Measurements from ENCODE around the gene ITGA11.

ITGA11 gene

DNA sequence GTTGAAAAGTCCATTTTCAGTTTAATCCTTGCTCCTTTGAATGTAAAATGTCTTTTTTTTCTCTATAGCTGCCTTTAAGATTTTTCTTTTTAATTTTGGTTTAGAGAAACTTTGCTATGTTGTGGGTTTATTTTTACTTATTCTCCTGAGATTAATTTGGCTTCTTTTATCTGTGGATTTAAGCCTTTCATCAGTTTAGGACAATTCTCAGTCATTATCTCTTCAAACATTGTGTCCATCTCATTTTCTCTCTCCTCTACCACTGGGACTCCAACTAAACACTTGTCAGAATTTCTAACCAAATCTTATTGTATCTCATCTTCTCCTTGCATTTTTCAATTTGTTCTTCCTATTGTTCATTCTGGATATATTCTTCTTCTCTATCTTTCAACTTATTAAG is 12.4 kb upstream of the ITGA11 start:
- no peak for DNase-seq

DNA sequence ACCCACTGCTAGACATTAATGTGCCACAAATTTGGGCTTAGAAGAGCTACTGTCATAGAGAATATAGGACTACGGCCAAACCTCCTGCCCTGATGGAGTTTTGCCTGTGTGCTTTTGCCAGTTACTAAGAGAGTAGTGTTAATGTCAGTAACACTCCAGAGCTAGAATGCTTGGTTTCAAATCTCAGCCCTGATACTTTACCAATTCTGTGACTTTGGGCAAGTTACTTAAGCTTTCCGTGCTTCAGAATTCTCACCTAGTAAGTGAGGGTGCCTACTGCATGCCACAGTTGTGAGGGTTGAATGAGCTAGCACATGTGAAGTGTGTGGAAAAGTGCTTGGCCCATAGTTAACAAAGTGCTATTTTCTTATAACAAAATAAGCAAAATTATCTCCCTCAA is 10.9 kb upstream of the ITGA11 start:
- no peak for DNase-seq

DNA sequence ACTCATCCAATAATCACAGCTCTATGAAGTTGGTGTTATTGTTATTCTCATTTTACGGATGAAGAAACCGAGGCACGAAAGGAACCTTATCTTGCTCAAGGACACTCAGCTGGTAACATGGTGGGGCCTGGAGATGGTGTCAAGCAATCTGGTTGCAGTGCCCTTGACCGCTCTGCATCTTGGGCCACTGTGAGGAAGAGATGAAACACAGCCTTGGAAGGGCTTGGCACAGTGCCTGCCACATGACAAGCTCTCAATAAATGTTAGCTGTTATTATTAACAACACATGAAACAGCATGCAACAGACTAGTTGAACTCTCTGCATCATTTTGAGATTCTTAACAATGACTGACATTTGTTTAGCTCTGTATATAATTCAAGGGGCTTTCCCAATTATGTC is 10.1 kb upstream of the ITGA11 start:
- DNase-seq: no peak

DNA sequence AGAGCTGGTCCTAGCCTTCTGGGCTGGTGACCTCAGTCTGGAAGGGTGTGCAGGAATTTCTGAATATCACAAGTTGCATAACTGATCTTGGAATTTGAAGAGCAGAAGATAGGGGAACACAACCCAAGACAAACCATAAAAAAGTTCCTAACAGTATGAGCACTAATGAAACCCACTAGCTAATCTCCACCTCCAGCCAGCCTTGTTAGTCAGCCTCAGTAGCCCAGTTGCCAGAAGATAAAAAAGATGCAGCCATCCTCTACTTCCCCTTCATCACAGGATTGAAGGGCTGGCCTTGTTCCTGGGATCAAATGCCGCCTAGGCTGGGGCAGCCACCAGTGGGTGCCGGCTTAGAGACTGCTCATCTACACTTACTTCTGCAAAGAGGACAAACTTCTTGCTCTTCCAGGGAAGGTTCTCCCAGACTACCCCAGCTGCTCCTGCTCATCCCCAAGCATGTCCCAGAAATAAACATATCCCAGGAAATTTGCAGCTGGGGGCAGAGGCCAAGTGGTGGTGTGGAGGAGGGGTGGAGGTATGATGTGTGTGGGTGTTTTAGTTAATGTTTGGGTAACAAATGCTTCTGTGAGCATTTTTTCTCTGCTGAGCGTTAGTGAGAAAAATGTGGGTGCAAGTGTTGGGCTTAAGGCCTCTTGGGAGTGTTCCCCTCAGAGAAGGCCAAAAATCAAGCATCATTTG is 9.2 kb upstream of the ITGA11 start:
- no peak for DNase-seq

DNA sequence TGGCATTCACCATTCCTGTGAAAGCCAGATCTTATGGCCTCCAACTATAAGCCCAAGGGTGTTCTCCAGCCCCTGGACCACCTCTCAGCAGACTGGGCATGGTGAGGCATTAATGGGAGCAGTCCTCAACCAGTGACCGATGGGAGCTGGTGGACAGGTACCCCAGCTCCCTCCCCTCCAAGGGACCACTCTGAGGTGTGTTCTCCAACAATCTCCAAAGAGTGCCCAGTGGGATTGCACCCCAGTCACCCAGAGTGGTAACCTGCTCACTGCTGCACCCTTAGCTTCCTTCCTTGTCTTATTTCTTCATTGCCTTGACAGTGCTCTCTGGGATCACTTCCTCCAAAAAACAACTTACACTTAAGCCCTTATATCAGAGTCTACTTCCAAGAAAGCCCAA is 8.2 kb upstream of the ITGA11 start:
- DNase-seq: no peak

DNA sequence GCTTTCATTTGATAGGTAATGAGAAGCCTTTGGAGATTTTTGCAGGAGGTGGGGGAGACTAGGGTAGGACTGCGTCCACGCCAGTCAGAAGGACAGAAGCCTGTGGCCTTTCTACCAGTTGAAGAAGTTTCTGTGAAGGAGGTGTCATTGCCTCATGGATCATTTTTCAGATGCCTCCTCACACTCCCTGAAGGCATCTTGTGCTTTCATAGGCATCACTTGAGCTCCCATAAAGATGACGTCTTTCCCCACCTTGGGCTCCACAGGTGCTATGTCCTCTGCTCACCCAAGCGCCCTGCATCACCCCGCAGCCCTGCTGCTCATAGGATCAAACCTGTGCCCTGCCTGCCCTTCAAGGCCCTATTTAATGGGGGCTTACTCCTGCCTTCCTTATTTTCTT is 7.5 kb upstream of the ITGA11 start:
- no peak for DNase-seq

DNA sequence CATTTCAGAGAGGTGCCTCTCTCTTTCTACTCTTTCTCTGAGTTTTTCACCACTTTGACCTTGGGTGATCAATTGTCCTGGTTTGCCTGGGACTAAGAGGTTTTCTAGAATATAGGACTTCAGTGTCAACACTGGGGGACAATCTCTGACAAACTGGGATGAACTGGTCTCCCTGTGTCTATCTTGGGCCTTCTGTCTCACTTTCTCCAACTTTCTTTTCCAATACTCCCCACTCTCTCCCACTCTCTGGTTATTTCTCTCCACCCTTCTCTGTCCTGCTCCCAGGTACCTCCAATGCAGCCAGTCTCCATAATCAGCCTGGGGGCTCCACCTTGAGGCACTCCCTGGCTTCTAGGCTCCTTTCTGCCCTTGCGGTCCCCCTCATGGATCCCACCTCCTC is 4.7 kb upstream of the ITGA11 start:
- DNase-seq: no peak

DNA sequence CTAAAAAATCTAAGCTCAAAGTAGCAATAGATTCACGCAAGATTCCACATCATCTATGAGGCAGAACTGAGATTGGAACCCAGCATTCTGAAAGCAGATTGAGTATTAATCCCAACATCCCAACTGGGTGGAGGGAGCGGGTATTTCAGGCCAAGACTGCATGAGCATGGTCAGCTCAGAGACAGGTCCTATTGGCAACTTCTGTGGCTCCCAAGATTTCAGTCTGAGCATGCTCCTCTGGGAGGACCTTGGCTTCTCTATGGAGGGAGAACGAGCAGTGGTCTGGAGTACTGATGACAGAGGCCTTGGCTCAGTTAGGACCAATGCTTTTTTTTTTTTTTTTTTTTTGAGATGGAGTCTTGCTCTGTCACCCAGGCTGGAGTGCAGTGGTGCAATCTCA is 4.0 kb upstream of the ITGA11 start:
- DNase-seq: no peak

DNA sequence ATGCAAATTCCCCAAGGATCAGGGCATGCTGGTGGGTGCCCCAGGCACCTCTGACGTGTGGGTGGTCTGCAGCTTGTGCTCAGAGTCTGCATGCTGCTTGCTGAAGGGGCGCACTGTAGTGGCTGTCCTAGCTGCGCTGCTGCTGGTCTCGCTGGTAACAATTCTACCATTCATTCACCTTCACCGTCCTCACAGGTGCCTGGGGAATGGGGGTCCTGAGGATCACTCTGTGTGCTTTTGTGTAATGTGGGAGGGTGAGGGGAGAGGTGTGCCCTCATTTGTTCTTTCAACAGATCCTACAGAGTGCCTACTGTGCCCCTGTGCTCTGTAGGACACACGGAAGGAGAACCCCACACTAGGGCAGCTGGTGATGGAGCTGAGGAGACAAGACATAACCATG is 2.1 kb upstream of the ITGA11 start:
- DNase-seq: no peak

DNA sequence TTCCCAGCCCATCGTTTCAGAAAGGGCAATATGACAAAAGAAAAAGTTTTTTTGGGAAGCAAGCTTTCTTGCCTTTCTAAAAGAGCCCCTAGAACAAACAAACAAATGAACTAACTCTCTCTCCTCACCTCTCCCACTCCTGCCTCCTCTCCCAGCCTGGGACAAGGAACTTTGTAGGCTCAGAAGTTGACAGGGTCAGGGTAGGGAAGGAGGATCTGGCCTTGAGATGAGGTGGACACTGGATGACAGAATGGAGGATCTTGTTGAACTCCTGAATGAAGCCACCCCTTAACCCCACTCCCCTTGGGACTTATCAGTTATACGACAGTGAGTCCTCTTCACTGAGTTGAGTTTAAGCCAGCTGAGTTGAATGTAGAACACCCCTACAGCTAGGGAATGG is 1.6 kb upstream of the ITGA11 start:
- DNase-seq: no peak

DNA sequence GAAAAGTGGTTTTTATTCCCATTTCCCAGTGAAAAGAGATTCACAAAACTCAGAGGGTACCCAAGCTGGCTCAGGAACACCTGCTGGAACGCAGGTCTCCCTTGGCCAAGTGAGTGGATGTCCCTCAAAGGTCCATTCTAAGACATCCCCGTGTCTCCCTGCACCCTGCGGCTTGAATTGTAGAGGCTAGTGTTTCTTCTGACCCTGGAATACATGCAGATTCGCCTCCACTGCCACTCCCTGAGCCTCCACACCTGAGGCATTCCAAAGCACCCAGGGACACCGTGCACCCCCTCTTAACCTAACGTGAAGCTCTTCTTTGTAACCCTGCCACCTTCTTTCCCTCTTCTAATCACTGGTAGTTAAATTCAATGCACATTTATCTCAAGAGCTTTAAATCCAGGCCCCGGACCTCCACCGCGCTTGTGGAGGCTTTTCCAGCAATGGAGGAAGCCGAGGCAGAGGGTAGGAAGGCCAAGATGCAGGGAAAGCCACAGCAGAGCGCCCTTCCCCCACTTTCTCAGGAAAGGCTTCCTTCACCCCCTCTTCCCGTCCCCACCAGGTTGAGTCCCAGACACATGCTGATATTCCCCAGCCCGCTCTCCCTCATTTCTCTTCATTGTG is 590 bp upstream of the ITGA11 start:
- no peak for DNase-seq

DNA sequence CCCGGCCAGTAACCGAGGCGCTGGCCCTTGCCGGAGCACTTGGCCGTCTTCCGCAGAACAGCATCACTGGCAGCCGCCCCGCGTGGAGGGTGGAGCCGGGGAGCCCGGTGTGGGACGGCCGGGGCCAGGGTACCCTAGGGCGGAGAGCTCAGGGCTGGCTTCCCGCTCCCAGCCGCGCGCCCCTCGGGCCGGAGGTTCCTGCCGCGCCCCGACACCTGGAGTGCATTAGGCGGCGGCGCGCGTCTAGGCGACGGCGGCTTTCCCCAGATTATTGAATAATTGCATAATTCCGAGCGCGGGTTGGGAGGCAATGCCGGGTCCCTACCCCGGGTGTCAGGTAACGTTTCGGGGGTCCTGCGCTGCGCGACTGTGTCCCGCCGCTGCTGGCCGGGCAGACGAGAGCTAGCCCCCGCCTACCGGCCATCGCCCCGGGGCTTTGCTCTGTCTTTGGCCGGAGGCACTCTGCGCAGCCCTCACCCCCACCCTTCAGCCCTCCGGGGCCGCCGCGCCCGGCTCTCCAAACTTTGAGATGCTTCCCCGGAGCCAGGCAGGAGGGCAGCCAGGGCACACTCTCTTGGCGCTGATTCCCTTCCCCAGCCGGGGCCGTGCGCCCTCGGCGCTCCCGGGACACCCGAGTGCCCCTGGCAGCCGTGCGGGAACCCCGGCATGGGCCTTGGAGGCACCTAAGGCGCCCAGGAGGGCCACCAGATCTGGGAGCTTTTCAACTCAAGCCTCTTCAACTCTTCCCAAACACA is 749 bp downstream of the ITGA11 start:
- DNase-seq: no peak

DNA sequence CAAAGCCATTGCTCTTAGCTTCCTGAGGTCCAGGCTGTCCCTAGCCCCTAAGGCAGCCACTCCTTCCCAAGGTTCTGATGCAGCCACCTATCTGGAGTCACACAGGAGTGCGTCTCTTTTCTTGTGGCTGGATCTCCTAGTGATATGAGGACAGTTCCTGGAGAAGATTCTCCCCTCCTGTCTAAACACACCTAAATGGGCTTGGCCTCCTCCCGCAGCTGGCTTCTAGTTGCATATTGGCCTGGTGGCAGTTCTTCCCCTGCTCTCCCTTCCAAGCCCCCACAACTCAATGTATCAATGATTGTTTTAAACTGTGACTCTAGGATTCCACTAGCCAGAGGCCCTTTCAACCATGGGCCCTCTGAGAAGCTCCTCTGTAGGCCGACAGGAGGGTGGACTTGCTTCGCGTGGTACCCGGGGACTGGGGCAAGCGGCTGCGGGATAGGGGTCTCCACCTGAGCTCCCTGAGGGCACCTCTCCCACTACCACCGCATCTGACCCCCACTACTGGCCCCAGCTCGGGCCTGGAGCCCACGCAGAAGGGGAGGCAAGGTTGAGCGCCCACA is 1.4 kb downstream of the ITGA11 start:
- DNase-seq: no peak

DNA sequence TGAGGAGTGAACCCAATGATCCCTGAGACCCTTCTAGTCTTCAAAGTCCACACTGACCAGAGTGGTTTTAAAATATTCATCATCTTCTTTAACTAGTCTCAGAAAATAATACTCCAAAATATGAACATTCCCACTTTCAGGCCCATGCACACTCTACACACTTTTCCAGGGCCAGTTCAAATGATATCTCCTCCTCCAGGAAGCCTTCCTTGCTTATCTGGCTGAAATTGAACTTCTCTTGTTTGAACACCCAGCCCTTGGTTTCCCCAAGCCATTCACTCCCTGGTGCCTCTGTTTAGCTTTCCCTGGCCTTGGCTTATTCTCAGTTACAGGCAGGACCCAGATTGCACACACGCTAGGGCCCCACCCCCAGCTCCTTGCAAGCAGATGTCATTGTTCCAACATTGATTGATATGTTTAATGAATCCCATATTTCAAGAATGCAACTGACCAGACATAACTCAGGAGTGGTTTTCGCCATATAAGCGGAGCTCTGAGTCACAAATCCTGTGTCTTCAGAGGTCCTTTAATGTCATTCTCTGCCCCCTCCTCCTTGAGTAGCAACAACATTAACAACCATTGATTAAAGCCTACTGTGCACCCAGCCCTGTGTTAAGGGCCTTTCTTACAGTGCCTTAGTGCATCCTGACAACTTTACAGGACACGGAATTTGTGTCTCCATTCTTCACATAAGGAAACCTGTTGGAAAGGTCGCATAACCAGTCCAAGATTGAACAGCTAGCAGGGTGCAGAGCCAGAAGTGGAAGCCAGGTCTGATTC is 2.1 kb downstream of the ITGA11 start:
- DNase-seq: no peak

DNA sequence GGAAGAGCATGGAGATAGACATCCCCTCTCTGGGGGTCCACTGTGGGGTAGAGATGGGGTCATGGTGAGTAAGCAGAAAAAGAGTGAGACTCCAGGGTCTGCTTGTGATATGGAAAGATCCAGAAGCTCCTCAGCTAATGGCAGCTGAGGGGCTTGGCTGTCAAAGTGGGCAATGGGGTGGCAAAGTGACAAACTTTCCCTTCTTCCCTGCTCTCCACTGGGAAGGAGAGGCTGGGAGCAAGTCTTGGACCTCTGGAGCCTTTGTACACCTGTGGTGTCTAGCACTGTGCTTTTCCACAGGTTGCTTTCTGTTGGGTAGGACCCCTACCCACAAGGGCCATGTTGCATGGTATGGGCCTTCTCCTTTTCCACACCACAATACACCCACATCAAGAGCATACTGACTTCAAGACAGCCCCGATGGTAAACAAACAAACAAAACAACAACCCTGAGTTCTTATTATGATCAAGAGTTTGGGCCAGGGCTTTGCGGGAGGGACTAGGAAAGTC is 3.5 kb downstream of the ITGA11 start:
- DNase-seq: no peak

DNA sequence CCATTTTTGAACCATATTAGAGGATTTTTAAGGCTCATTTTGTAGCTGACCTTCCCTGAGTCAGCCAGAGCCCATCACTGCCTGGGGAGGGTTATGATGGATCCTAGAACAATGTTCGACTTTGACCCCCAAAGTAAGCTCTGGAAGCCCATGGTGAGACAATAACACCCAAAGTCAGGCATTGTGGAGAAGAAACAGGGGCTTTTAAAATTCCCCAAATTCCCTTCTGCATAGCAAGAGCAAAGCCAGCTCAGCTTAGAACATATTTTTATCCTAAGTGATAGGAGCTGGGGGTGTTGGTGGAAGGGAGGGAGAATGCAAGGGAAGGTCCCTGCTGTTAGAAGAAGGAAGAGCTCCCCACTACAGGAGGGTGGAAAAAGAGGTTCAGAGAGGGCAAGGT is 4.0 kb downstream of the ITGA11 start:
- no peak for DNase-seq

DNA sequence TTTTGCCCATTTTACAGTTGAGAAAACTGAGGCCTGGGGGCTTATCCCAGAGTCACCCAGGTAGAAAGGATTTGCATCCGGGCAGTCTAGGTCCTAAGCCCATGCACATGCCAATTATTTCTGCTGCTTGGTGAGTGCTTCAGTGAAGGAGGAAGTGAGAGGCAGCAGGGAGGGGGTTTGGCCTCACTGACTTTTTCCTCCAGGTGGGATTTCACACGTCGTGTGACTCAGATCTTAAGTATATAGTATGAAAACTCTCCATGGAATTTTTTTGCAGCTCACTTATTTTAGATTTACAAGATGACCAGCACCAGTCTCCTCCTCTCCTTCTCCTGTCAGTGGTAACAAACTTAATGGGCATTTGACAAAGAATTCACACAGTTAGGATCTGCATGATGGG is 4.6 kb downstream of the ITGA11 start:
- DNase-seq: no peak

DNA sequence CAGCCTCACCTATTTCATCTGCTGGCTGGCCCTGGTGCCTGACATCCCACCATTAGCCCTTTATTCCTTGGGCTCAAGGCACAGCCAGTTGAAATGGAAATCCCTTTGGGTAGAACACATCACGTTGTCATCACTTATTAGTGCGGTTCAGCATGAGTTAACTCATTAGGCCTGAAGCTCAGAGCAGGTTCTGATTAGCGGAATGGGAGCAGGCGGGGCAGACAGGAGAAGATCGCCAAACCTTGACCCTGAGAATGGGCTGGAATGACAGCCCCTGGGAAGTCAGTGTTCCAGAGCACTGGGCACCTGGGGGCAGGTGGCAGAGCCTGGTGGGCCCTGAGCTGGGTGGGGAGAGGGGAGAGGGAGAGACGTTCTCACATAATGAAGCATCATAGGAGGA is 5.8 kb downstream of the ITGA11 start:
- DNase-seq: no peak

DNA sequence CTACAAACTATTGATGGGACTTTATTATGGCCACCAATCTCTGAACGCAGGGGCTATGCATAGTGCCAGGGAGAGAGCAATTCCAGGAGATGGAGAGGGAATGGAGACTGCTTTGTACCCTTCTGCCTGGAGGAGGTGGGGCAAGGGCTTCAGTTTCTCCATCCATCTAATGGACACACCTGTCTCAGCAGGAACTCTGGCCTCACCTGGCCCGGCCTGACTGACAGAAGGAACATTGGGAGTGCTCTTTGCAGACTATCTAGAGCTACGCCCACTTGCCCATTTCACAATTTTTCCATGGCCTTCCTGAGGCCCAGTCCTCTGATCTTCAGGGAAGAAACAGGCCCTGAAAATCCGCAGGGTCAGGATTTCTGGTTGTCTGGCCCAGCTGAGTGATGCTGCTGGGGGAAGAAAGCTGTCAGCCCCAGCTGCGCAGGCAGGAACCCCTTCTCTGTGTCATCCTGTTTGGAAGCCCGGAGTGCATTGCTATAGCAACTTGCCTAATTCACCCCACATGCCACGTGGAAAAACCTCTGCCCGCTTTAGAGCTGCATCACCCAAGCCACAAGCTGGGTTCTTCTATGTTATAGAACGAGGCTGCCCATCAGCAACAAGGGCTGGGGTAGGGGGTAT is 6.4 kb downstream of the ITGA11 start:
- no peak for DNase-seq

DNA sequence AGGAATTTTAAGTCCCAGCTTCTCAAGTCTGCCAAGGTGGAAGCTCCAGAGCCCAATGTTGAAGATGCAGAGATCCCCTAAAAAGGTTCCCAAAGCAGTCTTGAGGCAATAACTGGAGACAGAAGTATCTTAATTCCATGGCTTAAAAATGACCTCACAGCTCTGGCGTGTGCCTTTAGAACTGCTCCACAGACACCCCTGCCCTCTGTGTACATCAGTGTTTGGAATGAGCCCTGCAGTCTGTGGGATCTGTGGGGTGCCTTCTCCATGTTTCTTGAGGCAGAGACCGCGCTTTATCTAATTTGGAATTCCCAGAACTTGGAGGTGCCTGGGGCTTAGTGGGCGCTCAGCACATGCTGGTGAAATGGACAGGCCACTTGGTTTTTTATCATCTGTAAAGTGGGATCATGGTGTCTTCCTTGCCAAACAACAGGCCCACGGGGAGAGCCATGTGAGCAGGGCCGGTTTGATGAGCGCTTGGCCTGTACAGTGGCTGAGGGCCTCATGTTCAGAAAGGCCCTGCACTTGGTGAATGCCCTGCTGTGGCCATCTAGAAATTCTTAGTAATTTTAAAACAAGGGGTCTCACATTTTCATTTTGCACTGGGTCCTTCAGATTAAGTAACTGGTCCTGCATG is 7.1 kb downstream of the ITGA11 start:
- DNase-seq: no peak

DNA sequence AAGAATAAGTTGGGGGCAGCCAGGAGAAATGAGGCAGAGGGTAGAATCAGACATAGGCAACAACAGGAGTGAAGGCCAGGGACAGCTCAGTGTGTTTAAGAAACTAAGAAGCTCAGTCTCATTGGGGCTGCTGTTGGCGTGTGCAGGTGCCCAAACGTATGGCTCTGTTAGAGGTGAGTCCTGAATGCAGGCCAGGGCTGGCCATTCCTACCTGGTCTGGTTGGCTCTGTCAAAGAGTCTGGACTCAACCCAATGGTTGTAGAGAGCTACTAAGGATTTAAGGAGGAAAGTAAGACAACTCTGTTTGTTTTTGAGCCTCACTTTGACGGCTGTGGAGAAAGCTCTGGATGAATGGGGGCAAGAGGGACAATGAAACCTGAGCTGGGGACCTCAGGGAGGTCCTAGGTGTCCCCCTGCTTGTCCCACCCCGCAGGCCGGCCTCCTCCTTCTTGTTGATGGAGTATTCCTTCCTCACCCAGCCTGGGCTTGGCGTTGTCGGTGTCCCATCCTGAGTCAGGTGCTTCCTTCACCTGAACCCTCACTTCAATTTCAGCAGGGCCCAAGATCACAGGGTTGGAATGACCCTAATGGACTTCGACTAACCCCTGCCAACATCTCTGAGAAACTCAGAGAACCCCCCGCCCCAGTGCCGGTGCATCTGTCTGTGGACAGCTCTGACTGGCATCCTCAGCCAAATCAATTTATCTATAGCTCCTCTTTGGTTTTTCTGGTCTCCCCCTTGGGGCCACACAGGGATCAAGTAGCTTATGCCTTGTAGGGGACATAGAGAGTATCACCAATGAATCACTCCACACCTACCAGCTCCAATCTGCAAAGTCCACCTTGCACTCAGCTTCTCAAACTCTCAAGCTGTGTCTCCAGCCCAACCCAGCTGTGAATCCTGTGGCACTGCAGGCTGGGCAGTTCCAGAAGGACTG is 8.3 kb downstream of the ITGA11 start:
- no peak for DNase-seq
